Gastroesophageal sphincter (tissue), 4 donors: ENCODE results near the gene MAML2. TPM values are rescaled to one million over a fixed set of nuclear protein-coding genes. Genes with fewer than 3 reads are reported as not detected.

Source experiments
- ATAC-seq: fragments of 150-250 bp; one replicate; pipeline ENCODE4 v1.9.1; 2016; ENCODE audit warnings: mild to moderate bottlenecking, moderate library complexity
- H3K27ac ChIP-seq, 4 donors: fragments of 200-600 bp; sonication (generic) in 3 of 4; 1 replicate in 3 of 4; 2 replicates in 1 of 4; pipeline ENCODE4 v1.5.1; 2016 to 2019
- H3K27me3 ChIP-seq: fragments of 200-600 bp; sonication (generic); one replicate; pipeline ENCODE4 v1.5.1; 2019
- H3K36me3 ChIP-seq, 2 donors: fragments of 200-600 bp; sonication (generic); one replicate each; pipeline ENCODE4 v1.5.1; 2019; ENCODE audit warnings: control low read depth in 1 of 2
- H3K4me1 ChIP-seq, 3 donors: fragments of 200-600 bp; sonication (generic); 1 replicate in 2 of 3; 2 replicates in 1 of 3; pipeline ENCODE4 v1.5.1; 2016 to 2019; ENCODE audit warnings: control low read depth in 2 of 3
- H3K4me3 ChIP-seq, 2 donors: fragments of 200-600 bp; sonication (generic); one replicate each; pipeline ENCODE4 v1.5.1; 2019; ENCODE audit warnings: mild to moderate bottlenecking in 1 of 2, moderate library complexity in 1 of 2
- H3K9me3 ChIP-seq, 3 donors: fragments of 200-600 bp; sonication (generic); one replicate each; pipeline ENCODE4 v1.5.1; 2017 to 2019; ENCODE audit warnings: control low read depth in 2 of 3
- CTCF ChIP-seq, 4 experiments: fragments of 200-600 bp in 2 of 4; fragments of 450-650 bp in 2 of 4; sonication (generic) in 1 of 4; IDR thresholded peaks; one replicate each; pipeline ENCODE4 v1.5.1; 2017 to 2019; ENCODE audit warnings: antibody characterized with exemption in 4 of 4, mild to moderate bottlenecking in 2 of 4, moderate library complexity in 2 of 4
- EP300 ChIP-seq: sonication (generic); formaldehyde crosslinking; IDR thresholded peaks from one replicate; pipeline ENCODE4 v1.6.1; 2017; ENCODE audit warnings: antibody characterized with exemption, mild to moderate bottlenecking
- POLR2A ChIP-seq, 2 donors: fragments of 450-650 bp; IDR thresholded peaks; one replicate each; pipeline ENCODE4 v1.6.1; 2017; ENCODE audit warnings: antibody characterized with exemption in 2 of 2, mild to moderate bottlenecking in 2 of 2, moderate library complexity in 1 of 2
- POLR2AphosphoS5 ChIP-seq: sonication (generic); formaldehyde crosslinking; IDR thresholded peaks from one replicate; pipeline ENCODE4 v1.6.1; 2017; ENCODE audit warnings: antibody characterized with exemption
- WGBS, 2 donors: methylation state at CpG; one replicate each; pipeline ENCODE4 v1.1.5; 2018; ENCODE audit warnings: low coverage in 1 of 2; 5-methylcytosine and 5-hydroxymethylcytosine counted together
- total RNA-seq, 4 donors: library from RNA; depleted of rRNA; stranded (reverse); fragments of >200 nt; gene quantifications; one replicate each; pipeline ENCODE4 v1.1.0, GENCODE V29; 2016

MAML2 gene
- total RNA-seq, 4 donors from 2014 or later = 15.8 to 31.8 (median 23.7) TPM

GRCh38 chr11:96318399-96318798, 24.6 kb downstream of the MAML2 start:
- no peak for ATAC-seq
- H3K9me3 ChIP-seq = no peaks in the 10 kb centered on the region
- peaks cover 10 to 60% (median 27%) of the 10 kb centered on the region in 3 donors for H3K4me1 ChIP-seq
- H3K4me3 ChIP-seq = no peak overlapping the region
- 94 to 100% methylated on average over 1 of the region's 1 CpG for WGBS, 2 donors
- no peak overlapping the region for H3K27ac ChIP-seq
- TF ChIP-seq POLR2A (IDR thresholded peaks at IDR 0.05) (no peak), CTCF (IDR thresholded peaks at IDR 0.05) (no peak), EP300 (no peak), POLR2AphosphoS5 (no peak)
- H3K27me3 ChIP-seq = no peaks in the 10 kb centered on the region
- peaks cover 0 to 6% of the 10 kb centered on the region in 2 donors for H3K36me3 ChIP-seq

- WGBS, 2 donors = 96 to 100% methylated on average over 2 of the region's 2 CpGs
Measured at GRCh38 chr11:96317985-96318384, 25.0 kb downstream of the MAML2 start.

GRCh38 chr11:96317571-96317970, 25.4 kb downstream of the MAML2 start:
- TF ChIP-seq CTCF (IDR thresholded peaks at IDR 0.05) (no peak), EP300 (no peak), POLR2A (IDR thresholded peaks at IDR 0.05) (no peak), POLR2AphosphoS5 (no peak)
- Histone ChIP-seq H3K9me3 (no peaks in the 10 kb centered on the region), H3K4me1 (peaks cover 10 to 67% (median 27%) of the 10 kb centered on the region in 3 donors), H3K36me3 (peaks cover 0 to 6% of the 10 kb centered on the region in 2 donors), H3K4me3 (no peak overlapping the region), H3K27ac (peak overlapping the region in 1 of 4 donors; percentile 20), H3K27me3 (no peaks in the 10 kb centered on the region)
- ATAC-seq = no peak
- 33 to 79% methylated on average over 1 to 2 of the region's 2 CpGs for WGBS, 2 donors

More at GRCh38 chr11:96317985-96318384, 25.0 kb downstream of the MAML2 start:
- TF ChIP-seq POLR2AphosphoS5 (no peak), EP300 (no peak), CTCF (IDR thresholded peaks at IDR 0.05) (no peak), POLR2A (IDR thresholded peaks at IDR 0.05) (no peak)
- H3K4me3 ChIP-seq = no peak overlapping the region
- peaks cover 0 to 6% of the 10 kb centered on the region in 2 donors for H3K36me3 ChIP-seq
- no peak overlapping the region for H3K27ac ChIP-seq
- no peaks in the 10 kb centered on the region for H3K27me3 ChIP-seq
- H3K4me1 ChIP-seq = peaks cover 10 to 64% (median 27%) of the 10 kb centered on the region in 3 donors
- ATAC-seq = no peak
- no peaks in the 10 kb centered on the region for H3K9me3 ChIP-seq

GRCh38 chr11:96316869-96317268, 26.1 kb downstream of the MAML2 start:
- no peak for ATAC-seq
- Histone ChIP-seq H3K27me3 (no peaks in the 10 kb centered on the region), H3K4me1 (peaks cover 10 to 70% (median 27%) of the 10 kb centered on the region in 3 donors), H3K4me3 (no peak overlapping the region), H3K36me3 (peaks cover 0 to 6% of the 10 kb centered on the region in 2 donors), H3K9me3 (no peaks in the 10 kb centered on the region), H3K27ac (no peak overlapping the region)
- 64 to 66% methylated on average over 3 of the region's 3 CpGs for WGBS, 2 donors
- no peak for TF ChIP-seq EP300
- TF ChIP-seq POLR2A (IDR thresholded peaks at IDR 0.05) = no peak
- no peak for TF ChIP-seq POLR2AphosphoS5
- no peak for TF ChIP-seq CTCF (IDR thresholded peaks at IDR 0.05)

GRCh38 chr11:96315476-96315875, 27.5 kb downstream of the MAML2 start:
- Histone ChIP-seq H3K4me3 (no peak overlapping the region), H3K27me3 (no peaks in the 10 kb centered on the region), H3K36me3 (peaks cover 0 to 6% of the 10 kb centered on the region in 2 donors), H3K4me1 (peaks cover 23 to 84% (median 27%) of the 10 kb centered on the region in 3 donors), H3K27ac (peak overlapping the region in 1 of 4 donors; percentile 49), H3K9me3 (no peaks in the 10 kb centered on the region)
- 50 to 75% methylated on average over 1 of the region's 1 CpG for WGBS, 2 donors
- TF ChIP-seq EP300 (no peak), CTCF (IDR thresholded peaks at IDR 0.05) (no peak), POLR2AphosphoS5 (no peak), POLR2A (IDR thresholded peaks at IDR 0.05) (no peak)
- ATAC-seq = no peak
